Stomach smooth muscle (tissue), 2 donors: ENCODE measurements around the gene SRRM3.
"Not testable (repeated sequence)": the region's sequence is repeated elsewhere in the genome, so short reads cannot be mapped to it uniquely, and the experiment has no call there.

Experiments
- H3K27ac ChIP-seq: one replicate; pipeline ENCODE4 v1.7.0; 2013; ENCODE audit warnings: mild to moderate bottlenecking, low read length, inconsistent platforms
- H3K27me3 ChIP-seq, 2 donors: one replicate each; pipeline ENCODE4 v1.7.0; 2013; ENCODE audit warnings: low read length in 2 of 2; ENCODE audit not compliant: insufficient read depth in 2 of 2, control insufficient read depth in 1 of 2
- H3K36me3 ChIP-seq, 2 donors: one replicate each; pipeline ENCODE4 v1.7.0; 2013; ENCODE audit warnings: low read length in 2 of 2; ENCODE audit not compliant: control insufficient read depth in 2 of 2, insufficient read depth in 2 of 2
- H3K4me1 ChIP-seq: one replicate; pipeline ENCODE4 v1.7.0; 2013; ENCODE audit warnings: low read length; ENCODE audit not compliant: control insufficient read depth, insufficient read depth
- H3K4me3 ChIP-seq, 2 donors: one replicate each; pipeline ENCODE4 v1.7.0; 2013; ENCODE audit warnings: low read length in 2 of 2
- H3K9ac ChIP-seq, 2 donors: one replicate each; pipeline ENCODE4 v1.7.0; 2013; ENCODE audit warnings: low read length in 2 of 2, mild to moderate bottlenecking in 1 of 2
- H3K9me3 ChIP-seq, 2 donors: one replicate each; pipeline ENCODE4 v1.7.0; 2013; ENCODE audit warnings: low read length in 2 of 2; ENCODE audit not compliant: control insufficient read depth in 2 of 2
- donor health status: healthy.
- donor health status: Pancreatic carcinoma.

The SRRM3 gene

DNA sequence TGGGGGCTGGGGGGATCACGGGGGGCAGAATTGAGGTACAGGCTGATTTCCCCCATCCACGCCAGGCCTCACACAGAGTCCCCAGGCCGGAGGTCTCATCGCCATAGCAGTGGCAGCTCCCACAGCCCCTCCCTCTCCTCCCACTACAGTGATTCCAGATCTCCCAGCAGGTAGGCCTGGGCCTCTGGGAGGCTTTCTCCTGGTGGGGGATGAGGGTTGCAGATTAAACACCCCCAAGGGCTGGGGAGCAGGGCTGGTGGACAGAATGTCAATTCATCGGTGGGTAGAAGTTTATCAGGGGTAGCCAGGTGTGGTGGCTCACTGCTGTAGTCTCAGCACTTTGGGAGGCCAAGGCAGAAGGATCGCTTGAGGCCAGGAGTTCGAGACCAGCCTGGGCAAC lies 63.6 kb downstream of the SRRM3 start:
- H3K4me3 ChIP-seq: no peak overlapping the region
- H3K27me3 ChIP-seq: peaks cover 29 to 41% of the 10 kb centered on the region in 2 donors
- peaks cover 8% of the 10 kb centered on the region for H3K4me1 ChIP-seq
- no peak overlapping the region for H3K27ac ChIP-seq
- no peaks in the 10 kb centered on the region for H3K36me3 ChIP-seq
- no peak overlapping the region for H3K9ac ChIP-seq
- no peaks in the 10 kb centered on the region for H3K9me3 ChIP-seq

DNA sequence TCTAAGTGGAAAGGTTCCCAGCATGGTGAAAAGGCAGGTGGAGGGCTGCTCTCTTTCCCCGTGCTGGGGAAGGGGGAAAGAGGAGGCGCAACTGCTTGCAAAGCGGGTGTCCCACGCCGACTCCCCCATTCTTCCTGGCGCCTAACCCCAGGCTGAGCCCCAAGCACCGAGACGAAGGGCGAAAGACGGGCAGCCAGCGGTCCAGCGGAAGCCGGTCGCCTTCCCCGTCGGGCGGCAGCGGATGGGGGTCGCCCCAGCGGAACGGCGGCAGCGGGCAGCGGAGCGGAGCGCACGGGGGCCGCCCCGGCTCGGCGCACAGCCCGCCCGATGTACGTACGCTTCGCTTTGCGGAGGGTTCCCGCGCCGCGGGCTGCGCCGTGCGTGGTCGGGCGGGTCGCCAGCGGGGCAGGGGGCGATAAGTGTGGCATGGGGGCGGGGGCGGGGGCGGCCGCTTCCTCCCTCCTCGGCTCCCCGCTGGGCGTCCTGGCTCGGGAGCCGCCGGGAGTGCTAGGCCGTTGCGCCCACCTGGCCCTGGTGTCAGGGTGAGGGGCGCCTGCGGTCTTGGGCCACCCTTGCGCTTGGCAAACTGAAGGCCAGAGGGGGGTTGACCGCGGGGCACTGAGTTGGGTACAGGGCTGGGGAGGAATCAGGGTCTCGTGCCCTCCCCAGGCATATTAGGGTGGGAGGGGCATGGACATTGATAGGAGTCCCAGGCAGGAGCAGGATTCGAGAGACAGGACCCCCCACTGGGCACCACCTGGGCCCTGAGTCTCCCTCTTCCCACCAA lies 65.6 kb downstream of the SRRM3 start:
- Histone ChIP-seq H3K27me3 (peaks cover 20 to 33% of the 10 kb centered on the region in 2 donors), H3K4me1 (peaks cover 8% of the 10 kb centered on the region), H3K27ac (no peak overlapping the region), H3K4me3 (peak overlapping the region in 1 of 2 donors; percentile 63), H3K9me3 (no peaks in the 10 kb centered on the region), H3K9ac (no peak overlapping the region), H3K36me3 (no peaks in the 10 kb centered on the region)

DNA sequence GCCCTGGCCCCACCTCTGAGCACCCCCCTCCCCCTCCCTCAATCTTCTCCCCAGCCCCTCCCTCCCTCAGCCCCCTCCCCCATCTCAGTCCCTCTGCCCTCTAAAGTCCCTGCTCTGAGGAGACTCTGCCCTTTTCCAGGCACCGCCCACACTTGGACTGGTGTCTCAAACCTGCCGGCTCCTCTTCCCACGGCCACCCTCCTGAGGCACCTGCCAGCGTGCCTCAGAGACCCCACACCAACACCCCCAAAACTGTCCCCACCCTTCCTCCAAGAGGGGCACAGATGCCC lies 66.1 kb downstream of the SRRM3 start:
- H3K27me3 ChIP-seq: peaks cover 19 to 33% of the 10 kb centered on the region in 2 donors
- no peak overlapping the region for H3K27ac ChIP-seq
- H3K9me3 ChIP-seq: no peaks in the 10 kb centered on the region
- H3K9ac ChIP-seq: no peak overlapping the region
- H3K36me3 ChIP-seq: no peaks in the 10 kb centered on the region
- H3K4me3 ChIP-seq: no peak overlapping the region
- peaks cover 8% of the 10 kb centered on the region for H3K4me1 ChIP-seq

DNA sequence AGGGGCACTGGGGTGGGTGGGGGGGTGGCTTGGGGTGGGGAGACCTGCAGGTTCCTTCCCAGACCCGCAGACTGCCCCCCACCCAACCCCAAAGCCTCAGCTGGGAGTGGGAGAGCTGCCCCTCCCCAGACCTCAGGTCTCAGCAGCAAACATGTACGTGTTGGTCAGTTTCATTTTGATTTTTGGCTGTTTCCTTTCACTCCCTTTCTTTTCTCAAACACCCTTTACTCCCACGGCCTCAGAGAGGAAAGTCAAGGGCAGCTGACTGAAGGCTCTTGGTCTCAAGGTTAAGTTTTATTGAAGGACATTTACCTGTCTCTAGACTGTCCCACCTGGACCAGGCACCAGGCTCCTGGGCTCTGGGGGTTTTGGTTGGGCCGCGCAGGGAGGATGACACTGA lies 66.7 kb downstream of the SRRM3 start:
- Histone ChIP-seq H3K27ac (no peak overlapping the region), H3K36me3 (no peaks in the 10 kb centered on the region), H3K4me3 (no peak overlapping the region), H3K9me3 (no peaks in the 10 kb centered on the region), H3K9ac (no peak overlapping the region), H3K4me1 (peaks cover 8% of the 10 kb centered on the region), H3K27me3 (peaks cover 16 to 30% of the 10 kb centered on the region in 2 donors)

DNA sequence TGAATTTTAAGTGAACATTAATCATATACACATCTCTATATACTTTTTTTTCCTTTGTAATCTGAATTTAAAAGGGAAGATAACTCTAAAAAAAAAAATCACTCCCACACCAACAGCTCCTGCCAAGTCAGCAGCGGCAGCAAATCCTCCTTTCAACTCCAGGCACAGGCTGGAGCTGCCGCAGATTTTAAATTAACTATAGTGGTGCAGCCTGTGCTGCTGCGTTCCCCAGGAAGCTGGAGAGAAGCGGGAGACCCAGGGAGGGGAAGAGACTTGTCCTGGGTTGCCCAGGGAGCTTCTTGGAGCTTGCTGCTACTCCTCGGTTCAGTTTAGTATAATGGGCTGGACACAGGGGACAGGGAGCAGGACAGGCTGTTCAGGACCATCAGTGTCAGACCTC lies 68.2 kb downstream of the SRRM3 start:
- no peaks in the 10 kb centered on the region for H3K36me3 ChIP-seq
- H3K27ac ChIP-seq: no peak overlapping the region
- peaks cover 21 to 37% of the 10 kb centered on the region in 2 donors for H3K27me3 ChIP-seq
- H3K9ac ChIP-seq: no peak overlapping the region
- peaks cover 8% of the 10 kb centered on the region for H3K4me1 ChIP-seq
- no peak overlapping the region for H3K4me3 ChIP-seq
- no peaks in the 10 kb centered on the region for H3K9me3 ChIP-seq

DNA sequence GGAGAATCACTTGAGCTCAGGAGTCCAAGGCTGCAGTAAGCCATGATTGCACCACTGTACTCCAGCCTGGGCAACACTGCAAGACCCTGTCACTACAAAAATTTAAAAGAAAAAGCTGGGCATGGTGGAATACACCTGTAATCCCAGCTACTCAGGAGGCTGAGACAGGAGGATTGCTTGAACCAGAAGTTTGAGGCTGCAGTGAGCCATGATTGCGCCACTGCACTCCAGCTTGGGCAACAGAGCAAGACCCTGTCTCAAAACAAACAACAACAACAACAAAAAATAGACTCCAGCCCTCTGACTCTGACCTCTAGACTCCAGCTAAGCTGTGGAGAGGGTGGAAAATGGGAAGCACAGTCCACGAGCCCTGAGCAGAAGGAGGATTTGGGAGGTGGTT lies 69.7 kb downstream of the SRRM3 start:
- not testable (repeated sequence) for H3K4me3 ChIP-seq, H3K9ac ChIP-seq
- peaks cover 25 to 37% of the 10 kb centered on the region in 2 donors for H3K27me3 ChIP-seq

DNA sequence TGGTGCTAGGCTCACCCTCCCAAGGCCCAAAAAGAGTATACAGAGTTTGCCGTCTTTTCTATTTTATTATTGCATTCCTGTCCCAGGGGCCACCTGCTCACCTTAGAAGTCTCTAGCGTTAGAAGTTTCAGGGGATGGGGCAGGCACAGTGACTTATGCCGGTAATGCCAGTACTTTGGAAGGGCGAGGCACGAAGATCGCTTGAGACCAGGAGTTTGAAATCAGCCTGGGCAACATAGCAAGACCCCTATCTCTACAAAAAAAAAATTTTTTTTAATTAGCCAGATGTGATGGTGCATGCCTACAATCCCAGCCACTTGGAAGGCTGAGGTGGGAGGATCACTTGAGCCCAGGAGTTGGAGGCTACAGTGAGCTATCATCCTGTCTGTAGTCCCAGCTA lies 70.4 kb downstream of the SRRM3 start:
- peaks cover 23 to 32% of the 10 kb centered on the region in 2 donors for H3K27me3 ChIP-seq

More for the DNA sequence above, 69.7 kb downstream of the SRRM3 start:
- not testable (repeated sequence) for H3K9me3 ChIP-seq, H3K36me3 ChIP-seq, H3K4me1 ChIP-seq, H3K27ac ChIP-seq

DNA sequence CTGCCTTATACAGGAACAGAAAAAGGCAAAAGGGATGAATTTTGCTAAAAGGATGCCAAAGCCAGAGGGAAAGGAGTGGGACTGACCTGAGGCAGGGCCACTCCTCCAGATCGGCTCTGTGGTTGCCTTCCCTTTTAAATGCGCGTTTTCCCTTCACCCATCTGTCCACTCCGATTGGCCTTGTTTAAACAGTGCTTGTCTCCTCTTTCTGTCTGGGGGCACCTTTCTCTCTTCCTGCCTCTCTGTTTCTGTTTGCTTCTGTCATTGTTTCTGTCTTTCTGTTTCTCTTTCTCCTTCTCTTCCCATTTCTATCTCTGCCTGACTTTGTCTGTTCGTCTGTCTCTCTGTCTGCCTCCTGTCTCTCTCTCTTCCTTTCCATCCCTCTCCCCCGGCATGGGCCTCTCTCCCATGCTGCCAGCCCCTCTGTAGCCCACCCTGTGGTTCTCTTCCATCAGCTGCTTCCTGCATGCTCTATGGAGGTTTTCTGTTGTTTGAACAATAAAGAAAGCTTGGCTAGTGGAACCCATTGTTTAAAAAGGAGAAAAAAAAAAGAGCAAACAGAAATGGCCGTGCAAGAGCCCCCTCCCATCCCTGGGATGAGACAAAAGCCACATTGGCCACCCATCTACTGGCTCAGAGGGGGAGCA lies 71.3 kb downstream of the SRRM3 start:
- Histone ChIP-seq H3K27ac (no peak overlapping the region), H3K27me3 (peaks cover 23 to 27% of the 10 kb centered on the region in 2 donors), H3K9ac (no peak overlapping the region), H3K4me3 (no peak overlapping the region), H3K4me1 (no peaks in the 10 kb centered on the region), H3K36me3 (no peaks in the 10 kb centered on the region), H3K9me3 (no peaks in the 10 kb centered on the region)

More for the DNA sequence above, 70.4 kb downstream of the SRRM3 start:
- no peaks in the 10 kb centered on the region for H3K9me3 ChIP-seq
- no peak overlapping the region for H3K27ac ChIP-seq
- H3K36me3 ChIP-seq: no peaks in the 10 kb centered on the region
- peaks cover 5% of the 10 kb centered on the region for H3K4me1 ChIP-seq
- no peak overlapping the region for H3K9ac ChIP-seq
- H3K4me3 ChIP-seq: no peak overlapping the region

DNA sequence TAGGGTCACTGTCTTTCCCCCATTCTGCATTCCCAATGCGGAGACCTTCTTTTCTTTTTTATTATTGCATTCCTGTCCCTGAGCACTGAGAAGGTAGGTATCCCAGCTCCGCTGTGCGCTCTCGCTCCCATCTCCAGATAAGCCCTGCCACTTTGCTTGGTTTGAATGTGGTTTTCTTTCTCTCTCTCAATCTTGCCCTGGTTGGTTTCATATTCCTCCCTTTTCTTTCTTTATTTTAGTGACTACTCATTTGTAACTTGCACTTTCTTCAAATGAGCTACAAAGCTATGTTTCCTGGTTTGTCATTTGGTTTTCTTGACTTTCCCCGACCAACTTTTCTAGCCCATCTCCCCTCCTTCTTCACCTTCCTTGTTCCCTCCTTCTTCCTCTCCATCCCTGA lies 71.8 kb downstream of the SRRM3 start:
- Histone ChIP-seq H3K27me3 (peaks cover 23 to 25% of the 10 kb centered on the region in 2 donors), H3K4me1 (no peaks in the 10 kb centered on the region), H3K27ac (no peak overlapping the region), H3K4me3 (no peak overlapping the region), H3K36me3 (no peaks in the 10 kb centered on the region), H3K9me3 (no peaks in the 10 kb centered on the region), H3K9ac (no peak overlapping the region)

DNA sequence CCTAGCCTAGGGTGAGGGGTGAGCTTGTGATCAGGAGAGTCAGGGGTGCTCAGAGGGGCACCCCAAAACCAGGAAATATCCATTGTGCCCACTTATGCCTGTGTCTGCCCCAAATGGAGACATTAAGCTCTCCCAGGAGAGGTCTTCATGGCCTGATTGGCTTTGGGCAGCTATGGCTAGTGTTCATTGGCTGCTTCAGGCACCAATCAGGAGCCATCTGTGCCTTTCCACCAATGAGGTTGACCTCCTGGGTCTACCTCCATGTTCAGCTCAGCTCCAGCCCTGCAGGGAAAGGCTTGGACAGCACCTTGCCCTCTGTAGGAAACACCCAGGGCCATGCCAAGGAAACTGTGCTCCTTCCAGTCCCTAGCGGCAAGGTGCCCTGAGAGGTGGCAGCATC lies 76.8 kb downstream of the SRRM3 start:
- peaks cover 18 to 25% of the 10 kb centered on the region in 2 donors for H3K27me3 ChIP-seq
- no peaks in the 10 kb centered on the region for H3K9me3 ChIP-seq
- no peak overlapping the region for H3K9ac ChIP-seq
- H3K4me3 ChIP-seq: no peak overlapping the region
- no peak overlapping the region for H3K27ac ChIP-seq
- H3K4me1 ChIP-seq: peaks cover 12% of the 10 kb centered on the region
- H3K36me3 ChIP-seq: no peaks in the 10 kb centered on the region

DNA sequence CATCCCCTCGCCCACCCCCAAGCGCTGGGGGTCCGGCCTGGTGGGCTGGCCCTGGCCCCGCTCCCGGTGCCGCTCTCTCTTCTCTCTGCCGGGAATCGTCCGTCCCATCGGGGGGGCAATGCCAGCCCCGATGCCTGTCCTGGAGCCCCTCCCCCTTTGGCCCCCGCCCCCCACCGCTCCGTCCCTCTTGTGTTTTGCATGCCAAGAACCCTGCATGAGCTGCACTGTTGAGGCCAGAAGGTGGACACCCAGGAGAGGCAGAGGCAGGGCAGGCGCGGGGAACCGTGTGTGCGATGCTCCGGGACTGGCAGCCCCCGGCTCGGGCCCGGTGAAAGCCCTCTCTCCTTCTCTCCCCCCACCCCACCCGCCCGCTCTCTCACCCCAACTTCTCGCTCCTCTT lies 78.7 kb downstream of the SRRM3 start:
- H3K27me3 ChIP-seq: peaks cover 13 to 19% of the 10 kb centered on the region in 2 donors
- H3K4me1 ChIP-seq: peaks cover 12% of the 10 kb centered on the region
- no peak overlapping the region for H3K9ac ChIP-seq
- no peaks in the 10 kb centered on the region for H3K36me3 ChIP-seq
- H3K27ac ChIP-seq: no peak overlapping the region
- no peak overlapping the region for H3K4me3 ChIP-seq
- no peaks in the 10 kb centered on the region for H3K9me3 ChIP-seq
